ENCODE data around the gene COMTD1.
"Not testable (repeated sequence)": the region's sequence is repeated elsewhere in the genome, so short reads cannot be mapped to it uniquely, and the experiment has no call there.

COMTD1 gene

DNA sequence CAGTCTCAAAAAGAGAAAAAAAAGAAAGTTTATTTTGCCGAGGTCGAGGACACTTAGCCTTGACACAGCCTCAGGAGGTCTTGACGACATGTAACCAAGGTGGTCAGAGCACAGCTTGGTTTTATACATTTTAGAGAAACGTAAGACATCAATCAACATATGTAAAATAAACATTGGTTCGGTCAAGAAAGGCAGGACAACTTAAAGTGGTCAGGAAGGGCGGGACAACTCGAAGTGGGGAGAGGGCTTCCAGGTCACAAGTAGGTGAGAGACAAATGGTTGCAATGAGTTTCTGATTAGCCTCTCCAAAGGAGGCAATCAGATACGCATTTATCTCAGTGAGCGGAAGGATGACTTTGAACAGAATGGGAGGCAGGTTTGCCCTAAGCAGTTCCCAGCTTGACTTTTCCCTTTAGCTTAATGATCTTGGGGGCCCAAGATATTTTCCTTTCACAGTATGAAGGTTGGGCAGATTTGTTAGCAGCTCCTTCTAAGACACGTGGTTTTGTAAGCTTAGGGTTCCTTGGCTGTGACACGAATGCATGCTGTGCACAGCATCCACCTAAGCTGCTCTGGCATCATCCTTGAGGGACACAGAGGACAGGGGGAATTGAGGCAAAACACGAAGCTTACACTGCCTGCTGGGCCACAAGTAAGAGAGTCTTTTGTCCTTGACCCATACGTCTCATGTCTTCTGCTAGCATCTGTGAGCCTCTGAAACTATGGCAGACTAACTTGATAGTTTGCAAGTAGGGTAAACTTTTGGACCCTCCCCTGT lies 28.5 kb downstream of the COMTD1 start:
- Histone ChIP-seq H3K79me2 (ENCODE audit: control insufficient read depth, low read length) (peaks cover 19% of the 10 kb centered on the region), H3K4me2 (ENCODE audit: low read length) (no peak overlapping the region), H3K9me3 (ENCODE audit: control insufficient read depth, insufficient read depth, low read length) (no peaks in the 10 kb centered on the region), H4K20me1 (ENCODE audit: control insufficient read depth, insufficient read depth, low read depth, low read length) (peaks cover 5% of the 10 kb centered on the region; the same call in 1 of the 2 replicates), H3K27me3 (ENCODE audit: control insufficient read depth, low read length) (no peaks in the 10 kb centered on the region), H3K27ac (ENCODE audit: low read depth, low read length) (no peak overlapping the region), H3F3A (ENCODE audit: control insufficient read depth, insufficient read depth) (no peaks in the 10 kb centered on the region), H3K4me1 (ENCODE audit: control insufficient read depth, low read length) (peaks cover 14% of the 10 kb centered on the region), H3K4me3 (ENCODE audit: low read length) (no peak overlapping the region), H3K9me2 (replicated peaks; ENCODE audit: control insufficient read depth, low read length) (no peaks in the 10 kb centered on the region), H3K36me3 (ENCODE audit: control insufficient read depth, low read length) (peaks cover 15% of the 10 kb centered on the region)
- no peak for TF ChIP-seq EZH2phosphoT487 (IDR thresholded peaks at IDR 0.05; ENCODE audit: borderline replicate concordance, low read length)
- no peak for TF ChIP-seq CTCF (IDR thresholded peaks at IDR 0.05; ENCODE audit: low read depth, low read length, poor library complexity, severe bottlenecking)

- not testable (repeated sequence) for H3K9me3 ChIP-seq (ENCODE audit: control insufficient read depth, insufficient read depth, low read length); H3K4me2 ChIP-seq (ENCODE audit: low read length); H3K36me3 ChIP-seq (ENCODE audit: control insufficient read depth, low read length); H3K4me3 ChIP-seq (ENCODE audit: low read length); H4K20me1 ChIP-seq (ENCODE audit: control insufficient read depth, insufficient read depth, low read depth, low read length); H3K27me3 ChIP-seq (ENCODE audit: control insufficient read depth, low read length); H3K4me1 ChIP-seq (ENCODE audit: control insufficient read depth, low read length); H3K27ac ChIP-seq (ENCODE audit: low read depth, low read length); H3K9me2 ChIP-seq (replicated peaks; ENCODE audit: control insufficient read depth, low read length); H3F3A ChIP-seq (ENCODE audit: control insufficient read depth, insufficient read depth)
- H3K79me2 ChIP-seq (ENCODE audit: control insufficient read depth, low read length): peaks cover 13% of the 10 kb centered on the region
Observed at GRCh38 chr10:75206638-75207037, 29.1 kb downstream of the COMTD1 start.

- peaks cover 7% of the 10 kb centered on the region for H3K4me1 ChIP-seq (ENCODE audit: control insufficient read depth, low read length)
- H3K36me3 ChIP-seq (ENCODE audit: control insufficient read depth, low read length): peaks cover 2% of the 10 kb centered on the region
- no peaks in the 10 kb centered on the region for H3K27me3 ChIP-seq (ENCODE audit: control insufficient read depth, low read length)
- no peaks in the 10 kb centered on the region for H3K9me3 ChIP-seq (ENCODE audit: control insufficient read depth, insufficient read depth, low read length)
- H3K9me2 ChIP-seq (replicated peaks; ENCODE audit: control insufficient read depth, low read length): no peaks in the 10 kb centered on the region
- no peak overlapping the region for H3K4me2 ChIP-seq (ENCODE audit: low read length)
- TF ChIP-seq CTCF (IDR thresholded peaks at IDR 0.05; ENCODE audit: low read depth, low read length, poor library complexity, severe bottlenecking) (no peak), EZH2phosphoT487 (IDR thresholded peaks at IDR 0.05; ENCODE audit: borderline replicate concordance, low read length) (no peak)
- no peak overlapping the region for H3K27ac ChIP-seq (ENCODE audit: low read depth, low read length)
- H3K4me3 ChIP-seq (ENCODE audit: low read length): no peak overlapping the region
- H4K20me1 ChIP-seq (ENCODE audit: control insufficient read depth, insufficient read depth, low read depth, low read length): no peaks in the 10 kb centered on the region
- H3K79me2 ChIP-seq (ENCODE audit: control insufficient read depth, low read length): peaks cover 5% of the 10 kb centered on the region
- H3F3A ChIP-seq (ENCODE audit: control insufficient read depth, insufficient read depth): no peaks in the 10 kb centered on the region
Observed at GRCh38 chr10:75205908-75206307, 29.8 kb downstream of the COMTD1 start.

DNA sequence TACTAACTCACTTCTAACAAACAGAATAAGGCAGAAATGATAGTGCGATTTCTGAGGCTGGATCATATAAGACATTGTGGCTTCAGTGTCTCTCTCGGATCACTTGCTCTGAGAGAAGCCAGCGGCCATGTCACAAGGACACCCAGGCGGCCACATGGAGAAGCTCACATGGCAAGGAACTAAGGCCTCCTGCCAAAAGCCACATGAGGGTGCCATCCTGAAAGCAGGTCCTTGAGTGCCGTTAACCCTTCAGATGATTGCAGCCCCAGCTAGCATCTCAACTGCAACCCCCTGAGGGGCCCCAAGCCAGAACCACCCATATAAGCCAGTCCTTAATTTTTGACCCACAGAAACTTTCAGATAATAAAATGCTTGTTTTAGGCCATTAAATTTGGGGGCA lies 32.0 kb downstream of the COMTD1 start:
- Histone ChIP-seq H3K4me3 (ENCODE audit: low read length) (no peak overlapping the region), H3K4me2 (ENCODE audit: low read length) (no peak overlapping the region), H3K36me3 (ENCODE audit: control insufficient read depth, low read length) (no peaks in the 10 kb centered on the region), H3K79me2 (ENCODE audit: control insufficient read depth, low read length) (no peaks in the 10 kb centered on the region), H3F3A (ENCODE audit: control insufficient read depth, insufficient read depth) (no peaks in the 10 kb centered on the region), H3K9me2 (replicated peaks; ENCODE audit: control insufficient read depth, low read length) (no peaks in the 10 kb centered on the region), H3K27ac (ENCODE audit: low read depth, low read length) (no peak overlapping the region), H4K20me1 (ENCODE audit: control insufficient read depth, insufficient read depth, low read depth, low read length) (no peaks in the 10 kb centered on the region), H3K4me1 (ENCODE audit: control insufficient read depth, low read length) (no peaks in the 10 kb centered on the region), H3K27me3 (ENCODE audit: control insufficient read depth, low read length) (no peaks in the 10 kb centered on the region), H3K9me3 (ENCODE audit: control insufficient read depth, insufficient read depth, low read length) (no peaks in the 10 kb centered on the region)
- TF ChIP-seq CTCF (IDR thresholded peaks at IDR 0.05; ENCODE audit: low read depth, low read length, poor library complexity, severe bottlenecking): no peak
- TF ChIP-seq EZH2phosphoT487 (IDR thresholded peaks at IDR 0.05; ENCODE audit: borderline replicate concordance, low read length): no peak

GRCh38 chr10:75203046-75203620 lies 32.6 kb downstream of the COMTD1 start:
- H3K36me3 ChIP-seq (ENCODE audit: control insufficient read depth, low read length); H3K27ac ChIP-seq (ENCODE audit: low read depth, low read length); H4K20me1 ChIP-seq (ENCODE audit: control insufficient read depth, insufficient read depth, low read depth, low read length); H3F3A ChIP-seq (ENCODE audit: control insufficient read depth, insufficient read depth); H3K4me2 ChIP-seq (ENCODE audit: low read length); H3K27me3 ChIP-seq (ENCODE audit: control insufficient read depth, low read length); H3K9me2 ChIP-seq (replicated peaks; ENCODE audit: control insufficient read depth, low read length); H3K79me2 ChIP-seq (ENCODE audit: control insufficient read depth, low read length); H3K4me3 ChIP-seq (ENCODE audit: low read length); H3K9me3 ChIP-seq (ENCODE audit: control insufficient read depth, insufficient read depth, low read length); H3K4me1 ChIP-seq (ENCODE audit: control insufficient read depth, low read length): not testable (repeated sequence)

All from DOHH2 (cell line).